ENCODE results near the gene BRIP1.
"Not testable (repeated sequence)": the region's sequence is repeated elsewhere in the genome, so short reads cannot be mapped to it uniquely, and the experiment has no call there.

Gene BRIP1

GRCh38 chr17:61869138-61869537 is 5.8 kb upstream of the BRIP1 start:
- no peak for DNase-seq (ENCODE audit: low read depth)
- H3K4me3 ChIP-seq (ENCODE audit: low read depth, low read length), result no peak overlapping the region

GRCh38 chr17:61868074-61868473 is 4.7 kb upstream of the BRIP1 start:
- no peak overlapping the region for H3K4me3 ChIP-seq (ENCODE audit: low read depth, low read length)
- DNase-seq (ENCODE audit: low read depth), result no peak

- no peak for DNase-seq (ENCODE audit: low read depth)
- H3K4me3 ChIP-seq (ENCODE audit: low read depth, low read length), result no peak overlapping the region
These were observed 3.7 kb upstream of the BRIP1 start for GRCh38 chr17:61867033-61867432.

GRCh38 chr17:61863801-61864126 is 436 bp upstream of the BRIP1 start:
- DNase-seq (ENCODE audit: low read depth), result no peak
- peak overlapping the region; percentile 71 for H3K4me3 ChIP-seq (ENCODE audit: low read depth, low read length)

GRCh38 chr17:61862105-61862574 is 1.2 kb downstream of the BRIP1 start:
- peak overlapping the region; percentile 71 for H3K4me3 ChIP-seq (ENCODE audit: low read depth, low read length)
- DNase-seq (ENCODE audit: low read depth), result no peak

- DNase-seq (ENCODE audit: low read depth); H3K4me3 ChIP-seq (ENCODE audit: low read depth, low read length): not testable (repeated sequence)
These were observed 2.9 kb downstream of the BRIP1 start for GRCh38 chr17:61860397-61860796.

GRCh38 chr17:61856035-61856434 is 7.3 kb downstream of the BRIP1 start:
- no peak overlapping the region for H3K4me3 ChIP-seq (ENCODE audit: low read depth, low read length)
- DNase-seq (ENCODE audit: low read depth), result no peak

GRCh38 chr17:61852857-61853256 is 10.5 kb downstream of the BRIP1 start:
- DNase-seq (ENCODE audit: low read depth), result no peak
- no peak overlapping the region for H3K4me3 ChIP-seq (ENCODE audit: low read depth, low read length)

- DNase-seq (ENCODE audit: low read depth), result peak; percentile 16
These were observed 13.7 kb downstream of the BRIP1 start for GRCh38 chr17:61849674-61850073.

GRCh38 chr17:61848896-61849295 is 14.4 kb downstream of the BRIP1 start:
- DNase-seq (ENCODE audit: low read depth), result no peak
- no peak overlapping the region for H3K4me3 ChIP-seq (ENCODE audit: low read depth, low read length)

More at GRCh38 chr17:61849674-61850073, 13.7 kb downstream of the BRIP1 start:
- no peak overlapping the region for H3K4me3 ChIP-seq (ENCODE audit: low read depth, low read length)

GRCh38 chr17:61848247-61848646 is 15.1 kb downstream of the BRIP1 start:
- no peak for DNase-seq (ENCODE audit: low read depth)
- no peak overlapping the region for H3K4me3 ChIP-seq (ENCODE audit: low read depth, low read length)

- no peak overlapping the region for H3K4me3 ChIP-seq (ENCODE audit: low read depth, low read length)
- DNase-seq (ENCODE audit: low read depth), result no peak
These were observed 15.7 kb downstream of the BRIP1 start for GRCh38 chr17:61847659-61848058.

GRCh38 chr17:61846761-61847375 is 16.5 kb downstream of the BRIP1 start:
- no peak overlapping the region for H3K4me3 ChIP-seq (ENCODE audit: low read depth, low read length)
- DNase-seq (ENCODE audit: low read depth), result no peak

GRCh38 chr17:61846088-61846487 is 17.2 kb downstream of the BRIP1 start:
- no peak overlapping the region for H3K4me3 ChIP-seq (ENCODE audit: low read depth, low read length)
- no peak for DNase-seq (ENCODE audit: low read depth)

GRCh38 chr17:61843435-61843834 is 19.9 kb downstream of the BRIP1 start:
- no peak overlapping the region for H3K4me3 ChIP-seq (ENCODE audit: low read depth, low read length)
- no peak for DNase-seq (ENCODE audit: low read depth)

- H3K4me3 ChIP-seq (ENCODE audit: low read depth, low read length), result no peak overlapping the region
- no peak for DNase-seq (ENCODE audit: low read depth)
These were observed 20.4 kb downstream of the BRIP1 start for GRCh38 chr17:61842899-61843298.

- H3K4me3 ChIP-seq (ENCODE audit: low read depth, low read length), result no peak overlapping the region
- no peak for DNase-seq (ENCODE audit: low read depth)
These were observed 24.0 kb downstream of the BRIP1 start for GRCh38 chr17:61839300-61839786.

GRCh38 chr17:61837175-61838051 is 25.9 kb downstream of the BRIP1 start:
- H3K4me3 ChIP-seq (ENCODE audit: low read depth, low read length), result no peak overlapping the region
- DNase-seq (ENCODE audit: low read depth), result peak; percentile 23

GRCh38 chr17:61836266-61837174 is 26.8 kb downstream of the BRIP1 start:
- DNase-seq (ENCODE audit: low read depth), result no peak
- no peak overlapping the region for H3K4me3 ChIP-seq (ENCODE audit: low read depth, low read length)

GRCh38 chr17:61835606-61836005 is 27.7 kb downstream of the BRIP1 start:
- H3K4me3 ChIP-seq (ENCODE audit: low read depth, low read length), result no peak overlapping the region
- DNase-seq (ENCODE audit: low read depth), result no peak

Measured in skeletal muscle cell (primary cell).